Type B pancreatic cell (in vitro differentiated cells): ENCODE measurements around the gene FRMD4A. TPM values are rescaled to one million over a fixed set of nuclear protein-coding genes. Genes with fewer than 3 reads are reported as not detected.

Source experiments
- DNase-seq: peaks from one replicate; pipeline ENCODE4 v3.0.0; 2021; ENCODE audit warnings: mixed read lengths; ENCODE audit not compliant: unreplicated experiment; ENCODE audit errors: extremely low spot score
- H3K27ac Mint-ChIP-seq: 2 replicates; pipeline ENCODE4 v1.8.0; 2021; ENCODE audit warnings: mild to moderate bottlenecking, mixed read lengths
- H3K27me3 Mint-ChIP-seq: 2 replicates; pipeline ENCODE4 v1.8.0; 2021; ENCODE audit warnings: mixed read lengths
- H3K36me3 Mint-ChIP-seq: 2 replicates; pipeline ENCODE4 v1.8.0; 2021; ENCODE audit warnings: mixed read lengths
- H3K4me1 Mint-ChIP-seq: one replicate; pipeline ENCODE4 v1.8.0; 2021; ENCODE audit warnings: mixed read lengths; ENCODE audit not compliant: unreplicated experiment
- H3K4me3 Mint-ChIP-seq: 2 replicates; pipeline ENCODE4 v1.8.0; 2021; ENCODE audit warnings: mild to moderate bottlenecking, mixed read lengths
- H3K9me3 Mint-ChIP-seq: 2 replicates; pipeline ENCODE4 v1.8.0; 2021; ENCODE audit warnings: mixed read lengths
- CTCF ChIP-seq: fragments of 200-600 bp; sonication (generic); conservative IDR thresholded peaks from 2 replicates; pipeline ENCODE4 v1.5.0; 2021; ENCODE audit warnings: antibody characterized with exemption, mild to moderate bottlenecking
- total RNA-seq: library from RNA; stranded (reverse); gene quantifications from 2 replicates; pipeline ENCODE4 v1.2.1, GENCODE V29; 2021; ENCODE audit warnings: low replicate concordance

FRMD4A gene
- total RNA-seq, 1 donor from 2014 or later, result 88.9 TPM

- no peak for DNase-seq
- Mint-ChIP-seq H3K9me3 (no peaks in the 10 kb centered on the region), H3K4me3 (no peak overlapping the region), H3K36me3 (peaks cover 30% of the 10 kb centered on the region), H3K4me1 (peaks cover 20% of the 10 kb centered on the region), H3K27ac (no peak overlapping the region), H3K27me3 (no peaks in the 10 kb centered on the region)
- TF ChIP-seq CTCF, result no peak
Observed at GRCh38 chr10:13658264-13658663, 672.5 kb downstream of the FRMD4A start.

- H3K27me3 Mint-ChIP-seq, result no peaks in the 10 kb centered on the region
Observed at GRCh38 chr10:13657101-13657680, 673.5 kb downstream of the FRMD4A start.

GRCh38 chr10:13656337-13657100 is 674.2 kb downstream of the FRMD4A start:
- Mint-ChIP-seq H3K9me3 (no peaks in the 10 kb centered on the region), H3K4me1 (peaks cover 18% of the 10 kb centered on the region), H3K4me3 (no peak overlapping the region), H3K27ac (no peak overlapping the region), H3K27me3 (no peaks in the 10 kb centered on the region), H3K36me3 (peaks cover 27% of the 10 kb centered on the region)
- no peak for DNase-seq
- no peak for TF ChIP-seq CTCF

More at GRCh38 chr10:13657101-13657680, 673.5 kb downstream of the FRMD4A start:
- H3K36me3 Mint-ChIP-seq, result peaks cover 28% of the 10 kb centered on the region
- DNase-seq, result no peak
- H3K9me3 Mint-ChIP-seq, result no peaks in the 10 kb centered on the region
- peaks cover 20% of the 10 kb centered on the region for H3K4me1 Mint-ChIP-seq
- no peak overlapping the region for H3K4me3 Mint-ChIP-seq
- H3K27ac Mint-ChIP-seq, result no peak overlapping the region
- no peak for TF ChIP-seq CTCF

GRCh38 chr10:13654846-13655245 is 675.9 kb downstream of the FRMD4A start:
- DNase-seq, result no peak
- Mint-ChIP-seq H3K4me3 (no peak overlapping the region), H3K4me1 (peaks cover under 1% of the 10 kb centered on the region), H3K27me3 (no peaks in the 10 kb centered on the region), H3K36me3 (peaks cover 22% of the 10 kb centered on the region), H3K9me3 (no peaks in the 10 kb centered on the region), H3K27ac (no peak overlapping the region)
- no peak for TF ChIP-seq CTCF

- Mint-ChIP-seq H3K4me1 (no peaks in the 10 kb centered on the region), H3K36me3 (peaks cover 25% of the 10 kb centered on the region), H3K27me3 (no peaks in the 10 kb centered on the region), H3K27ac (no peak overlapping the region), H3K4me3 (no peak overlapping the region), H3K9me3 (no peaks in the 10 kb centered on the region)
- TF ChIP-seq CTCF, result no peak
- DNase-seq, result no peak
Observed at GRCh38 chr10:13654118-13654830, 676.5 kb downstream of the FRMD4A start.
